ENCODE results near the gene MOXD1. TPM values are rescaled to one million over a fixed set of nuclear protein-coding genes. Genes with fewer than 3 reads are reported as not detected.

MOXD1 gene
- total RNA-seq, 4 donors from 2014 or later, result 5.5 to 16.3 (median 8.3) TPM; not detected in 1

DNA sequence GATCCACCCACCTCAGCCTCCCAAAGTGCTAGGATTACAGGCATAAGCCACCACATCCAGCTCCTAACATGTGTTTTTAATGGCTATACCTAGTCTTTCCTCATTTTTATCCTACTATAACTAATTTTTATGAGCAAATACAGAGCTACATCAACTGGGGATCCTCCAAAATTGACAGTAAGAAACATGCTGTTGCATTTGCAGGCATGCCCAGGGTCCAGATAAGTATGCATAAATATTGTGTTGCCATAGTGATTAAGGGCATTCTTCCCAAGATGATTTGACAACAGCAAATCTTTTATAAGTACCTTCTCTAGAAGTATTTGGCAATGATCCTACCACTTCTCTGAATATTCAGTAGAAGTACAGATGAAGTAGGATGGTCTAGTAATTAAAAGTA is 41.9 kb upstream of the MOXD1 start:
- TF ChIP-seq CTCF (IDR thresholded peaks at IDR 0.05), result no peak
- no peak for TF ChIP-seq POLR2A (IDR thresholded peaks at IDR 0.05)
- TF ChIP-seq POLR2AphosphoS5 (IDR thresholded peaks at IDR 0.05), result no peak
- TF ChIP-seq EP300 (IDR thresholded peaks at IDR 0.05; ENCODE audit: low read depth), result no peak
- Histone ChIP-seq H3K27ac (no peak overlapping the region), H3K4me1 (no peaks in the 10 kb centered on the region), H3K9me3 (peaks cover 9 to 16% of the 10 kb centered on the region in 2 donors), H3K27me3 (no peaks in the 10 kb centered on the region), H3K4me3 (no peak overlapping the region), H3K36me3 (no peaks in the 10 kb centered on the region)
- in situ Hi-C loops (cut with MboI; ENCODE audit: low pct_ligation_motif_present in 1 of 4, low pct_unique_long_range_greater_than_20kb in 1 of 4, low sequenced_read_pairs in 3 of 4), result no loop called here
- DNase-seq, result no peak
- intact Hi-C loops (cut with DNase I; ENCODE audit: low total_unique reads), result no loop called here

DNA sequence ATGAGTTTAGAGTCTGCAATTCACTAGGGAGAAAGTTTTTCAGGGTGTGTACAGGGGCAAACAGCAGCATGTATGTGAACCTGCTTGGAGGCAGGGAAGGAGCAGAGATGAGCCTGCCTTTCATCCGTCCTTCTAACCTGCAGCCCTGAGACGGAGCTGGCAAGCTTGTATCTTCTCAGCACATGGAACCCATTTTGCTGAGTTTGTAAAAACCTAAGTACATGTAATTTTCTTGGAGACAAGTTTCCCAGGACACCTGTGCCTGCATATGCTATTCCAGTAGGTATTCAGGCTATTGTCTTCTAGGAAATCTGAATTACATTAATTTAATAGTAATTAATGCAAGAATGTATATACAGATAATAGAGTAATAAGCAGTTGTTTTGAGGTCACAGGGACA is 28.8 kb upstream of the MOXD1 start:
- H3K4me1 ChIP-seq, result no peaks in the 10 kb centered on the region
- TF ChIP-seq POLR2A (IDR thresholded peaks at IDR 0.05) (no peak), CTCF (IDR thresholded peaks at IDR 0.05) (no peak), EP300 (IDR thresholded peaks at IDR 0.05; ENCODE audit: low read depth) (no peak), POLR2AphosphoS5 (IDR thresholded peaks at IDR 0.05) (no peak)
- H3K9me3 ChIP-seq, result no peaks in the 10 kb centered on the region
- WGBS, 2 donors (ENCODE audit: low coverage in 1 of 2), result 81 to 89% methylated on average over 2 of the region's 2 CpGs
- H3K4me3 ChIP-seq, result no peak overlapping the region
- no peak overlapping the region for H3K27ac ChIP-seq
- no peak for DNase-seq
- H3K36me3 ChIP-seq, result no peaks in the 10 kb centered on the region
- intact Hi-C loops (cut with DNase I; ENCODE audit: low total_unique reads) (no loop called here), in situ Hi-C loops (cut with MboI; ENCODE audit: low pct_ligation_motif_present in 1 of 4, low pct_unique_long_range_greater_than_20kb in 1 of 4, low sequenced_read_pairs in 3 of 4) (no loop called here)
- no peaks in the 10 kb centered on the region for H3K27me3 ChIP-seq

GRCh38 chr6:132425176-132425575 is 23.9 kb upstream of the MOXD1 start:
- no peaks in the 10 kb centered on the region for H3K9me3 ChIP-seq
- H3K4me3 ChIP-seq, result no peak overlapping the region
- no peak overlapping the region for H3K27ac ChIP-seq
- no peaks in the 10 kb centered on the region for H3K27me3 ChIP-seq
- intact Hi-C loops (cut with DNase I; ENCODE audit: low total_unique reads), result no loop called here
- 75% methylated on average over 5 of the region's 5 CpGs; no CpG with 5 or more reads in 1 of the 2 donors for WGBS, 2 donors (ENCODE audit: low coverage in 1 of 2)
- H3K4me1 ChIP-seq, result no peaks in the 10 kb centered on the region
- in situ Hi-C loops (cut with MboI; ENCODE audit: low pct_ligation_motif_present in 1 of 4, low pct_unique_long_range_greater_than_20kb in 1 of 4, low sequenced_read_pairs in 3 of 4), result no loop called here
- no peaks in the 10 kb centered on the region for H3K36me3 ChIP-seq
- TF ChIP-seq POLR2A (IDR thresholded peaks at IDR 0.05), result no peak
- TF ChIP-seq POLR2AphosphoS5 (IDR thresholded peaks at IDR 0.05), result no peak
- TF ChIP-seq EP300 (IDR thresholded peaks at IDR 0.05; ENCODE audit: low read depth), result no peak
- TF ChIP-seq CTCF (IDR thresholded peaks at IDR 0.05), result no peak
- no peak for DNase-seq

DNA sequence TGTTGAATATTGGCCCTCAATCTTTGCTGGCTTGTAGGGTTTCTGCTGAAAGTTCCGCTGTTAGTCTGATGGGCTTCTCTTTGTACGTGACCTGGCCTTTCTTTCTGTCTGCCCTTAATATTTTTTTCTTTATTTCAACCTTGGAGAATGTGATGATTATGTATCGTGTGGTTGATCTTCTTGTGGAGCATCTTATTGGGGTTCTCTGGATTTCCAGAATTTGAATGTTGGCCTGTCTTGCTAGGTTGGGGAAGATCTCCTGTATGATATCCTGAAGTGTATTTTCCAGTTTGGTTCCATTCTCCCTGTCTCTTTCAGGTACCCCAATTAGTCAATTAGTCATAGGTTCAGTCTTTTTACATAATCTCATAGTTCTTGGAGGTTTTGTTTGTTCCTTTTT is 22.6 kb upstream of the MOXD1 start:
- Histone ChIP-seq H3K4me3 (no peak overlapping the region), H3K27ac (no peak overlapping the region), H3K36me3 (no peaks in the 10 kb centered on the region), H3K9me3 (no peaks in the 10 kb centered on the region), H3K27me3 (no peaks in the 10 kb centered on the region), H3K4me1 (no peaks in the 10 kb centered on the region)
- in situ Hi-C loops (cut with MboI; ENCODE audit: low pct_ligation_motif_present in 1 of 4, low pct_unique_long_range_greater_than_20kb in 1 of 4, low sequenced_read_pairs in 3 of 4), result no loop called here
- no peak for DNase-seq
- no peak for TF ChIP-seq CTCF (IDR thresholded peaks at IDR 0.05)
- no peak for TF ChIP-seq EP300 (IDR thresholded peaks at IDR 0.05; ENCODE audit: low read depth)
- TF ChIP-seq POLR2AphosphoS5 (IDR thresholded peaks at IDR 0.05), result no peak
- 92% methylated on average over 3 of the region's 3 CpGs; no CpG with 5 or more reads in 1 of the 2 donors for WGBS, 2 donors (ENCODE audit: low coverage in 1 of 2)
- intact Hi-C loops (cut with DNase I; ENCODE audit: low total_unique reads), result no loop called here
